Activated CD4-positive, alpha-beta memory T cell treated with anti-CD3 and anti-CD28 coated beads for 36 hours (primary cell): Measurements from ENCODE around the gene CHMP5. TPM values are rescaled to one million over a fixed set of nuclear protein-coding genes. Genes with fewer than 3 reads are reported as not detected.
"Not testable (repeated sequence)": the region's sequence is repeated elsewhere in the genome, so short reads cannot be mapped to it uniquely, and the experiment has no call there.

ENCODE experiments used
- CTCF ChIA-PET: fragments of 350-600 bp; sonication (Branson Sonifier 250); formaldehyde crosslinking; loops from one replicate; lab custom pipeline; 2021; ENCODE audit warnings: antibody characterized with exemption, inconsistent platforms; lab: Charles Lee
- POLR2A ChIA-PET: fragments of 350-600 bp; sonication (Branson Sonifier 250); formaldehyde crosslinking; loops from one replicate; lab custom pipeline; 2021; ENCODE audit warnings: antibody characterized with exemption; lab: Charles Lee
- DNase-seq: peaks from one replicate; pipeline ENCODE4 v3.0.0-alpha.2; 2020
- H3K27ac Mint-ChIP-seq: one replicate; pipeline ENCODE4 v1.8.0; 2021; ENCODE audit warnings: mixed read lengths
- H3K27me3 Mint-ChIP-seq: one replicate; pipeline ENCODE4 v1.8.0; 2021; ENCODE audit warnings: mixed read lengths
- H3K36me3 Mint-ChIP-seq: one replicate; pipeline ENCODE4 v1.8.0; 2021; ENCODE audit warnings: mixed read lengths
- H3K4me1 Mint-ChIP-seq: one replicate; pipeline ENCODE4 v1.8.0; 2021; ENCODE audit warnings: low read depth, mixed read lengths
- H3K4me3 Mint-ChIP-seq: one replicate; pipeline ENCODE4 v1.8.0; 2021; ENCODE audit warnings: mild to moderate bottlenecking, mixed read lengths
- H3K9me3 Mint-ChIP-seq: one replicate; pipeline ENCODE4 v1.8.0; 2021; ENCODE audit warnings: mixed read lengths
- intact Hi-C: fragments of 100-400 bp; cut with micrococcal nuclease; formaldehyde crosslinking; loops from one replicate; pipeline ENCODE4 v1.15.1; 2023
- total RNA-seq, 2 experiments: library from RNA; stranded (reverse); gene quantifications; one replicate each; pipeline ENCODE4 v1.2.3, GENCODE V29; 2021

The CHMP5 gene
- total RNA-seq, 2 experiments from 2014 or later = 116 to 119 TPM

- ChIA-PET POLR2A (interaction anchor here (0.9 to 2.2 kb wide), 2 partner anchors 10 kb away, joined by 3 to 5 read pairs; no protein-coding TSS in a partner anchor), CTCF (interaction anchor here (2.0 kb wide), 1 partner anchor 120 kb away, joined by 4 read pairs; no protein-coding TSS in a partner anchor)
Observed at GRCh38 chr9:33295571-33295970, 30.7 kb downstream of the CHMP5 start.

GRCh38 chr9:33297432-33297831 lies 32.6 kb downstream of the CHMP5 start:
- H3K27me3 Mint-ChIP-seq = no peaks in the 10 kb centered on the region
- H3K4me3 Mint-ChIP-seq = peak overlapping the region; percentile 21
- no peaks in the 10 kb centered on the region for H3K9me3 Mint-ChIP-seq
- intact Hi-C loops = no loop called here
- peaks cover 65% of the 10 kb centered on the region for H3K36me3 Mint-ChIP-seq
- peak overlapping the region; percentile 86 for H3K27ac Mint-ChIP-seq
- POLR2A ChIA-PET = interaction anchor here (2.2 kb wide), 1 partner anchor 8 kb away, joined by 5 read pairs; no protein-coding TSS in a partner anchor
- H3K4me1 Mint-ChIP-seq = peaks cover 72% of the 10 kb centered on the region
- DNase-seq = peak; percentile 57
- CTCF ChIA-PET = interaction anchor here (1.1 to 2.0 kb wide), 5 partner anchors 11 to 169 kb away, joined by 3 to 12 read pairs (median 4); no protein-coding TSS in a partner anchor

More at GRCh38 chr9:33295571-33295970, 30.7 kb downstream of the CHMP5 start:
- Mint-ChIP-seq H3K4me1 (peaks cover 82% of the 10 kb centered on the region), H3K27ac (peak overlapping the region; percentile 86), H3K36me3 (peaks cover 66% of the 10 kb centered on the region), H3K9me3 (no peaks in the 10 kb centered on the region), H3K4me3 (peak overlapping the region; percentile 55), H3K27me3 (no peaks in the 10 kb centered on the region)
- no peak for DNase-seq
- intact Hi-C loops = loop anchor here (1.0 kb wide), 1 partner anchor 11 kb away; no protein-coding TSS in a partner anchor

GRCh38 chr9:33300546-33300945 lies 35.7 kb downstream of the CHMP5 start:
- H3K4me1 Mint-ChIP-seq = peaks cover 53% of the 10 kb centered on the region
- H3K27ac Mint-ChIP-seq = no peak overlapping the region
- ChIA-PET CTCF (interaction anchor here (1.2 kb wide), 1 partner anchor 14 kb away, joined by 6 read pairs; no protein-coding TSS in a partner anchor), POLR2A (no interaction called here)
- no peaks in the 10 kb centered on the region for H3K9me3 Mint-ChIP-seq
- H3K36me3 Mint-ChIP-seq = peaks cover 54% of the 10 kb centered on the region
- no peak overlapping the region for H3K4me3 Mint-ChIP-seq
- H3K27me3 Mint-ChIP-seq = no peaks in the 10 kb centered on the region
- intact Hi-C loops = no loop called here
- no peak for DNase-seq

GRCh38 chr9:33304362-33304761 lies 39.5 kb downstream of the CHMP5 start:
- DNase-seq = no peak
- Mint-ChIP-seq H3K36me3 (peaks cover 40% of the 10 kb centered on the region), H3K27ac (no peak overlapping the region), H3K27me3 (no peaks in the 10 kb centered on the region), H3K4me1 (peaks cover 23% of the 10 kb centered on the region), H3K4me3 (no peak overlapping the region), H3K9me3 (no peaks in the 10 kb centered on the region)
- POLR2A ChIA-PET = interaction anchor here (1.0 to 1.1 kb wide), 2 partner anchors 14 to 16 kb away, joined by 3 to 5 read pairs; partner anchors contain the start of gene NFX1
- CTCF ChIA-PET = interaction anchor here (1.0 to 2.2 kb wide), 5 partner anchors 15 to 149 kb away, joined by 3 to 10 read pairs (median 4); partner anchors contain the start of genes AQP3 and NFX1
- intact Hi-C loops = no loop called here

- peak; percentile 59 for DNase-seq
- no peak overlapping the region for H3K27ac Mint-ChIP-seq
- intact Hi-C loops = loop anchor here (1.0 to 5.0 kb wide), 6 partner anchors 11 to 144 kb away; partner anchors contain the start of genes BAG1 and NFX1
- no peak overlapping the region for H3K4me3 Mint-ChIP-seq
- no peaks in the 10 kb centered on the region for H3K27me3 Mint-ChIP-seq
- peaks cover 25% of the 10 kb centered on the region for H3K4me1 Mint-ChIP-seq
- H3K9me3 Mint-ChIP-seq = no peaks in the 10 kb centered on the region
- peaks cover 38% of the 10 kb centered on the region for H3K36me3 Mint-ChIP-seq
- CTCF ChIA-PET = interaction anchor here (2.2 kb wide), 1 partner anchor 19 kb away, joined by 10 read pairs; no protein-coding TSS in a partner anchor
- POLR2A ChIA-PET = interaction anchor here (1.2 kb wide), 2 partner anchors 9 to 16 kb away, joined by 5 to 9 read pairs; partner anchors contain the start of gene NFX1
Observed at GRCh38 chr9:33306037-33306436, 41.2 kb downstream of the CHMP5 start.

GRCh38 chr9:33307067-33307466 lies 42.2 kb downstream of the CHMP5 start:
- Mint-ChIP-seq H3K9me3 (no peaks in the 10 kb centered on the region), H3K36me3 (peaks cover 43% of the 10 kb centered on the region), H3K27ac (no peak overlapping the region), H3K27me3 (no peaks in the 10 kb centered on the region), H3K4me1 (peaks cover 34% of the 10 kb centered on the region), H3K4me3 (peak overlapping the region; percentile 54)
- CTCF ChIA-PET = interaction anchor here (2.5 kb wide), 1 partner anchor 20 kb away, joined by 9 read pairs; no protein-coding TSS in a partner anchor
- POLR2A ChIA-PET = interaction anchor here (1.5 kb wide), 1 partner anchor 16 kb away, joined by 4 read pairs; the partner anchor contains the start of gene NFX1
- DNase-seq = no peak
- intact Hi-C loops = loop anchor here (2.0 to 5.0 kb wide), 2 partner anchors 36 to 145 kb away; no protein-coding TSS in a partner anchor

- no peak for DNase-seq
- ChIA-PET CTCF (interaction anchor here (1.4 to 1.6 kb wide), 2 partner anchors 23 to 65 kb away, joined by 4 to 6 read pairs; no protein-coding TSS in a partner anchor), POLR2A (interaction anchor here (1.6 kb wide), 1 partner anchor 11 kb away, joined by 4 read pairs; no protein-coding TSS in a partner anchor)
- peaks cover 28% of the 10 kb centered on the region for H3K4me1 Mint-ChIP-seq
- no peaks in the 10 kb centered on the region for H3K27me3 Mint-ChIP-seq
- peaks cover 52% of the 10 kb centered on the region for H3K36me3 Mint-ChIP-seq
- H3K9me3 Mint-ChIP-seq = no peaks in the 10 kb centered on the region
- intact Hi-C loops = loop anchor here (5.0 kb wide), 1 partner anchor 148 kb away; no protein-coding TSS in a partner anchor
- H3K4me3 Mint-ChIP-seq = peak overlapping the region; percentile 7
- H3K27ac Mint-ChIP-seq = peak overlapping the region; percentile 26
Observed at GRCh38 chr9:33309903-33310302, 45.1 kb downstream of the CHMP5 start.

- POLR2A ChIA-PET = no interaction called here
- CTCF ChIA-PET = interaction anchor here (1.4 to 1.6 kb wide), 2 partner anchors 24 to 65 kb away, joined by 4 to 6 read pairs; no protein-coding TSS in a partner anchor
- H3K27me3 Mint-ChIP-seq = no peaks in the 10 kb centered on the region
- H3K4me1 Mint-ChIP-seq = peaks cover 28% of the 10 kb centered on the region
- intact Hi-C loops = no loop called here
- peaks cover 56% of the 10 kb centered on the region for H3K36me3 Mint-ChIP-seq
- no peaks in the 10 kb centered on the region for H3K9me3 Mint-ChIP-seq
- DNase-seq = no peak
- H3K4me3 Mint-ChIP-seq = no peak overlapping the region
- H3K27ac Mint-ChIP-seq = peak overlapping the region; percentile 26
Observed at GRCh38 chr9:33310748-33311147, 45.9 kb downstream of the CHMP5 start.

GRCh38 chr9:33311953-33312352 lies 47.1 kb downstream of the CHMP5 start:
- peaks cover 60% of the 10 kb centered on the region for H3K36me3 Mint-ChIP-seq
- H3K4me1 Mint-ChIP-seq = peaks cover 25% of the 10 kb centered on the region
- H3K4me3 Mint-ChIP-seq = no peak overlapping the region
- peak overlapping the region; percentile 67 for H3K27ac Mint-ChIP-seq
- ChIA-PET CTCF (no interaction called here), POLR2A (interaction anchor here (0.9 kb wide), 1 partner anchor 22 kb away, joined by 3 read pairs; the partner anchor contains the start of gene NFX1)
- no peak for DNase-seq
- H3K9me3 Mint-ChIP-seq = no peaks in the 10 kb centered on the region
- no peaks in the 10 kb centered on the region for H3K27me3 Mint-ChIP-seq
- intact Hi-C loops = no loop called here

- CTCF ChIA-PET = no interaction called here
- Mint-ChIP-seq H3K4me1 (peaks cover 29% of the 10 kb centered on the region), H3K4me3 (no peak overlapping the region), H3K9me3 (no peaks in the 10 kb centered on the region), H3K27me3 (no peaks in the 10 kb centered on the region), H3K36me3 (peaks cover 61% of the 10 kb centered on the region), H3K27ac (peak overlapping the region; percentile 2)
- intact Hi-C loops = no loop called here
- DNase-seq = no peak
- POLR2A ChIA-PET = no interaction called here
Observed at GRCh38 chr9:33315371-33315770, 50.5 kb downstream of the CHMP5 start.

- DNase-seq, H3K9me3 Mint-ChIP-seq, H3K27me3 Mint-ChIP-seq, H3K4me3 Mint-ChIP-seq, intact Hi-C loops, H3K27ac Mint-ChIP-seq: not testable (repeated sequence)
- POLR2A ChIA-PET = interaction anchor here (1.3 kb wide), 1 partner anchor 27 kb away, joined by 3 read pairs; the partner anchor contains the start of gene NFX1
- Mint-ChIP-seq H3K36me3 (peaks cover 61% of the 10 kb centered on the region), H3K4me1 (peaks cover 24% of the 10 kb centered on the region)
- CTCF ChIA-PET = interaction anchor here (1.2 kb wide), 1 partner anchor 58 kb away, joined by 4 read pairs; no protein-coding TSS in a partner anchor
Observed at GRCh38 chr9:33317136-33317535, 52.3 kb downstream of the CHMP5 start.

- intact Hi-C loops = no loop called here
- H3K4me1 Mint-ChIP-seq = peaks cover 27% of the 10 kb centered on the region
- POLR2A ChIA-PET = interaction anchor here (0.7 to 0.8 kb wide), 2 partner anchors 99 to 709 kb away, joined by 3 read pairs; no protein-coding TSS in a partner anchor
- H3K9me3 Mint-ChIP-seq = no peaks in the 10 kb centered on the region
- CTCF ChIA-PET = interaction anchor here (0.8 kb wide), 1 partner anchor 32 kb away, joined by 6 read pairs; no protein-coding TSS in a partner anchor
- no peaks in the 10 kb centered on the region for H3K27me3 Mint-ChIP-seq
- no peak overlapping the region for H3K4me3 Mint-ChIP-seq
- peaks cover 64% of the 10 kb centered on the region for H3K36me3 Mint-ChIP-seq
- no peak for DNase-seq
- no peak overlapping the region for H3K27ac Mint-ChIP-seq
Observed at GRCh38 chr9:33318225-33318624, 53.4 kb downstream of the CHMP5 start.
